Posterior vena cava (tissue), 2 donors: ENCODE results near the gene ARHGEF37. TPM values are rescaled to one million over a fixed set of nuclear protein-coding genes. Genes with fewer than 3 reads are reported as not detected.

ENCODE experiments used
- DNase-seq: peaks from one replicate; pipeline ENCODE4 v3.0.0-alpha.2; 2020; ENCODE audit warnings: low spot score
- intact Hi-C, 2 donors: fragments of 100-400 bp; cut with DNase I; formaldehyde crosslinking; loops; one replicate each; pipeline versions ENCODE4 v1.14.1 to v1.14.2; 2022 to 2023
- total RNA-seq, 2 donors: library from RNA; stranded (reverse); fragmentation: NEBNext Ultra II Directional; extraction: Animal tissue kit (Norgen Biotek cat#: 25700); gene quantifications; one replicate each; pipeline ENCODE4 v1.2.1, GENCODE V29; 2021
- donor health status: DM: yes; HTN: yes; CAD: no.
- donor health status: DM: yes; HTN: yes; CAD: no.

The ARHGEF37 gene
- total RNA-seq, 2 donors from 2014 or later, result 10.7 to 11.0 TPM

- DNase-seq, result no peak
- intact Hi-C loops, result no loop called here
Observed at GRCh38 chr5:149681922-149682321, 100.6 kb downstream of the ARHGEF37 start.

- intact Hi-C loops, result no loop called here
- no peak for DNase-seq
Observed at GRCh38 chr5:149682532-149683075, 101.3 kb downstream of the ARHGEF37 start.

- intact Hi-C loops, result no loop called here
- no peak for DNase-seq
Observed at GRCh38 chr5:149683964-149684363, 102.7 kb downstream of the ARHGEF37 start.

- no peak for DNase-seq
- intact Hi-C loops, result no loop called here
Observed at GRCh38 chr5:149684371-149684770, 103.1 kb downstream of the ARHGEF37 start.

Other genes starting within 250 kb of the ARHGEF37 start
- gene GRPEL2, start 236.0 kb upstream of the ARHGEF37 start, total RNA-seq, result 10 to 100 TPM; 13.1 to 16.0 TPM
- 1 to 10 TPM; 3.1 to 5.6 TPM for gene PCYOX1L, start 223.5 kb upstream of the ARHGEF37 start, total RNA-seq
- 10 to 100 TPM in 1 of 2 donors, 1 to 10 TPM in 1; 8.5 to 15.2 TPM for gene IL17B, start 202.2 kb upstream of the ARHGEF37 start, total RNA-seq
- 100 to 1,000 TPM; 223 to 231 TPM for gene CSNK1A1, start 30.1 kb upstream of the ARHGEF37 start, total RNA-seq
- gene PPARGC1B, start 148.8 kb downstream of the ARHGEF37 start, total RNA-seq, result 1 to 10 TPM; 7.2 to 8.7 TPM